ENCODE data around the gene CHST12. TPM values are rescaled to one million over a fixed set of nuclear protein-coding genes. Genes with fewer than 3 reads are reported as not detected.
A peak's percentile ranks its signal among the peaks of the same experiment; 100 is the strongest.

CHST12 gene
- total RNA-seq, 1 experiment from 2014 or later: 12.9 TPM

GRCh38 chr7:2446676-2447075, 43.3 kb downstream of the CHST12 start:
- BruUV-seq (replicated peaks): no TSS peak
- DNase-seq (no peak), ATAC-seq (no peak)
- Histone ChIP-seq H3F3A (ENCODE audit: low read length, unreplicated experiment) (no peaks in the 10 kb centered on the region), H3K27ac (ENCODE audit: low read length) (no peak overlapping the region), H3K4me3 (ENCODE audit: low read length) (no peak overlapping the region), H3K4me2 (ENCODE audit: low read length) (no peak overlapping the region), H3K79me2 (ENCODE audit: low read length) (no peaks in the 10 kb centered on the region), H2AFZ (ENCODE audit: low read length) (no peak overlapping the region), H3K4me1 (ENCODE audit: insufficient read depth, low read length) (peaks cover 3% of the 10 kb centered on the region), H3K27me3 (ENCODE audit: low read length) (no peaks in the 10 kb centered on the region), H3K36me3 (ENCODE audit: low read depth, low read length) (no peaks in the 10 kb centered on the region), H3K9ac (ENCODE audit: low read length) (no peak overlapping the region), H4K20me1 (ENCODE audit: low read length) (no peaks in the 10 kb centered on the region), H3K9me2 (replicated peaks; ENCODE audit: low read length) (no peaks in the 10 kb centered on the region), H3K9me3 (ENCODE audit: low read length) (no peaks in the 10 kb centered on the region)
- CTCF ChIA-PET: no interaction called here
- intact Hi-C loops (cut with micrococcal nuclease): no loop called here
- POLR2A ChIA-PET (ENCODE audit: unreplicated experiment): no interaction called here
- TF ChIP-seq EZH2phosphoT487 (IDR thresholded peaks at IDR 0.05; ENCODE audit: borderline replicate concordance, low read length) (no peak), EZH2 (IDR thresholded peaks at IDR 0.05; ENCODE audit: low read length, unreplicated experiment) (no peak), CTCF (conservative IDR thresholded peaks at IDR 0.05; ENCODE audit: low read depth, low read length) (no peak)

DNA sequence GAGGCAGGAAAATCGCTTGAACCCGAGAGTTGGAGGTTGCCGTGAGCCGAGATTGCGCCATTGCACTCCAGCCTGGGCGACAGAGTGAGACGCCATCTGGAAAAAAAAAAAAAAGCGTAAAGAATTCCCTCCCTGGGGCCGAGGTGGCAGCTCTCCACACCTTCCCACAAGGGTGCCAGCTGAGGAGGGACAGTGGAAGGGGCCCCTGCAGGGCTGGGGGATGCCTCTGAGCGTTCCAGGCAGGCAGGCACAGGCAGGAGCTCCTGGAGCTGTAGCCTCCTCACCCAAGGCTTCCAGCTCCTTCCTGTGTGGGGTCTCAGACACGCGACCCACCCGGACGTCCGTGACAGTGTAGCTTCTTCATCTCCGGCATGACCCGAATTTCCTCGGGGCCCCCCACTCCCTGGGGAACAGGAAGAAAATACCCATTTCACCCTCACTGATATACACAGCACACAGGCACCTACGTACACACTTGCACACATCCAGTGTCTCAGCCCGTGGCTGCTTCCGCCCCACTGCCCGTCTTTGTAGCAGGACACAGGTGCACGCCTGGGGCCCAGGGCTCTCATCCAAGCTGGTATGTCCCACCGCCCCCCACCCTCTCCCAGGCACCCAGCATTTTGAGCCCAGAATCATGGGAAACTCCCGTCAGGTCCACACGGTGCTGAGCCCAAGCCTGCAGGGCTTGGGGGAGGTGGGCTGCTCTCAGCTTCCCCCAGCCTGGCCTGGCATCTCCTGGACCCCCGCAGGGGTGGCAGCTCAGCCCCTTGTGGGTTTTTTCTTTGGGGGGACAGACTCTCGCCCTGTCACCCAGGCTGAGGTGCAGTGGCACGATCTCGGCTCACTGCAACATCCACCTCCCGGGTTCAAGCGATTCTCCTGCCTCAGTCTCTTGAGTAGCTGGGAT, 47.0 kb downstream of the CHST12 start:
- TF ChIP-seq EZH2phosphoT487 (IDR thresholded peaks at IDR 0.05; ENCODE audit: borderline replicate concordance, low read length): no peak
- no peak for TF ChIP-seq EZH2 (IDR thresholded peaks at IDR 0.05; ENCODE audit: low read length, unreplicated experiment)
- Histone ChIP-seq H2AFZ (ENCODE audit: low read length) (no peak overlapping the region), H3K4me1 (ENCODE audit: insufficient read depth, low read length) (peaks cover 7% of the 10 kb centered on the region), H4K20me1 (ENCODE audit: low read length) (no peaks in the 10 kb centered on the region), H3K27ac (ENCODE audit: low read length) (no peak overlapping the region), H3F3A (ENCODE audit: low read length, unreplicated experiment) (no peaks in the 10 kb centered on the region), H3K27me3 (ENCODE audit: low read length) (no peaks in the 10 kb centered on the region), H3K36me3 (ENCODE audit: low read depth, low read length) (no peaks in the 10 kb centered on the region), H3K9me2 (replicated peaks; ENCODE audit: low read length) (no peaks in the 10 kb centered on the region), H3K4me3 (ENCODE audit: low read length) (no peak overlapping the region), H3K9ac (ENCODE audit: low read length) (no peak overlapping the region), H3K79me2 (ENCODE audit: low read length) (no peaks in the 10 kb centered on the region), H3K4me2 (ENCODE audit: low read length) (no peak overlapping the region), H3K9me3 (ENCODE audit: low read length) (no peaks in the 10 kb centered on the region)
- POLR2A ChIA-PET (ENCODE audit: unreplicated experiment): interaction anchor here (0.5 to 1.2 kb wide), 2 partner anchors 105 to 129 kb away, joined by 3 to 6 read pairs; no protein-coding TSS in a partner anchor
- DNase-seq (no peak), ATAC-seq (no peak)
- CTCF ChIA-PET: interaction anchor here (0.6 to 2.3 kb wide), 6 partner anchors 17 to 248 kb away, joined by 3 to 46 read pairs (median 5); partner anchors contain the start of gene BRAT1
- intact Hi-C loops (cut with micrococcal nuclease): loop anchor here (1.0 kb wide), 2 partner anchors 19 to 231 kb away; no protein-coding TSS in a partner anchor
- no TSS peak for BruUV-seq (replicated peaks)

DNA sequence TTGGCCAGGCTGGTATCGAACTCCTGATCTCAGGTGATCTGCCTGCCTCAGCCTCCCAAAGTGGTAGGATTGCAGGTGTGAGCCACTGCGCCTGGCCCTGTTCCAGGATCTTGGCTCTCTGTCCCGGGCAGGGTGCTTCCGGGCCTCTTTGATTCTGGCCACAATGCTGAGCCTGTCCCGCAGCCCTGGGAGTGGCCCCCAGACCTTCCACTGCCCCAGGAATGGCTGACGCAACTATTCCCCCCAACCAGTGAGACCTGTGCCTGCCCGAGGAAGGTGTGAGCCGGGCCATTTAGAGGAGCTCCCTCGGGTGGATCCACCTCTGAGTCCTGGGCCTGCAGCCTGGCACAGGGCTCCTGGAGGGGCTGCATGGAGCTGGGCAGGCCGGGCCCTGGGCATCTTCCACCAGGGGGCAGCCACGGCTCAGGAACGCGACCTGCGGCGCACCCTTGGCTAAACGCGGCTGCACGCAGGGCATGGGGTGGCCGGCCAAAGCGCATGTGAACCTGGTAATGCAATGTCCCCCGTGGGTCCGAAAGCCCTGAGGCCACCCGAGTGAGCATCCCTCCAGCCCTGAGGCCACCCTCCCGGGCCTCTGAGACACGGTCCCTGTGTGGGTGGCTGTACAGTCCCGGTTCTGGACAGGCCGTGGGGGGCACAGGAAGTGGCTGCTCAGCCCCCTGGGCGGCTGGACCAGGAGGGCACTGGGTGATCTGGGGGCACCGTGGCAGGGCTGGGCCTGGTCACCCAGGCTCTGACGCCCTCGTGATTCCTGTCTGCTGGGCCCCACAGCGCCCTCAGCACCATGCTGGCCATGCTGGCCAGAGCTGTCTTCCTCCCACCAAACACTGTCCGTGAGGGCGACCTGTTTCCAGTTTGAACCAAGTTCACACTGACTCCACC, 48.0 kb downstream of the CHST12 start:
- H3K4me1 ChIP-seq (ENCODE audit: insufficient read depth, low read length): peaks cover 7% of the 10 kb centered on the region
- no peak overlapping the region for H3K27ac ChIP-seq (ENCODE audit: low read length)
- DNase-seq (peak; percentile 82), ATAC-seq (peak; percentile 97)
- H3K9me3 ChIP-seq (ENCODE audit: low read length): no peaks in the 10 kb centered on the region
- intact Hi-C loops (cut with micrococcal nuclease): loop anchor here (1.0 kb wide), 2 partner anchors 18 to 230 kb away; no protein-coding TSS in a partner anchor
- peak overlapping the region; percentile 54 for H3K9ac ChIP-seq (ENCODE audit: low read length)
- H3K79me2 ChIP-seq (ENCODE audit: low read length): no peaks in the 10 kb centered on the region
- TF ChIP-seq CTCF (conservative IDR thresholded peaks at IDR 0.05; ENCODE audit: low read depth, low read length): peak; percentile 88
- no peak for TF ChIP-seq EZH2 (IDR thresholded peaks at IDR 0.05; ENCODE audit: low read length, unreplicated experiment)
- ChIA-PET POLR2A (ENCODE audit: unreplicated experiment) (interaction anchor here (0.6 to 1.2 kb wide), 2 partner anchors 34 to 104 kb away, joined by 6 read pairs; no protein-coding TSS in a partner anchor), CTCF (interaction anchor here (0.5 to 2.3 kb wide), 10 partner anchors 16 to 867 kb away, joined by 3 to 46 read pairs (median 4); partner anchors contain the start of gene BRAT1)
- TSS peak; percentile 29 for BruUV-seq (replicated peaks)
- peak overlapping the region; percentile 58 for H3K4me3 ChIP-seq (ENCODE audit: low read length)
- H3K4me2 ChIP-seq (ENCODE audit: low read length): peak overlapping the region; percentile 89
- H3F3A ChIP-seq (ENCODE audit: low read length, unreplicated experiment): no peaks in the 10 kb centered on the region
- H3K36me3 ChIP-seq (ENCODE audit: low read depth, low read length): no peaks in the 10 kb centered on the region
- no peaks in the 10 kb centered on the region for H4K20me1 ChIP-seq (ENCODE audit: low read length)
- H3K27me3 ChIP-seq (ENCODE audit: low read length): no peaks in the 10 kb centered on the region
- H2AFZ ChIP-seq (ENCODE audit: low read length): peak overlapping the region; percentile 95
- no peaks in the 10 kb centered on the region for H3K9me2 ChIP-seq (replicated peaks; ENCODE audit: low read length)
